Vagina (tissue), 2 donors: ENCODE data around the gene LNX2. TPM values are rescaled to one million over a fixed set of nuclear protein-coding genes. Genes with fewer than 3 reads are reported as not detected.

Experiments
- DNase-seq, 2 donors: peaks; one replicate each; pipeline ENCODE4 v3.0.0-alpha.2; 2017; ENCODE audit errors: extremely low spot score in 2 of 2
- H3K27ac ChIP-seq: fragments of 200-600 bp; sonication (generic); one replicate; pipeline ENCODE4 v1.5.1; 2019
- H3K27me3 ChIP-seq: fragments of 200-600 bp; sonication (generic); one replicate; pipeline ENCODE4 v1.5.1; 2019
- H3K36me3 ChIP-seq, 2 donors: fragments of 200-600 bp; sonication (generic); one replicate each; pipeline ENCODE4 v1.5.1; 2017 to 2019
- H3K4me1 ChIP-seq: fragments of 200-600 bp; sonication (generic); one replicate; pipeline ENCODE4 v1.5.1; 2019
- H3K4me3 ChIP-seq, 2 donors: fragments of 200-600 bp; sonication (generic); 1 replicate in 1 of 2; 2 replicates in 1 of 2; pipeline ENCODE4 v1.5.1; 2016 to 2019
- H3K9me3 ChIP-seq: fragments of 200-600 bp; sonication (generic); one replicate; pipeline ENCODE4 v1.5.1; 2019
- POLR2A ChIP-seq, 2 donors: fragments of 450-650 bp; IDR thresholded peaks; one replicate each; pipeline ENCODE4 v1.6.1; 2017; ENCODE audit warnings: antibody characterized with exemption in 2 of 2, mild to moderate bottlenecking in 2 of 2, moderate library complexity in 2 of 2
- POLR2AphosphoS5 ChIP-seq, 2 donors: sonication (generic); formaldehyde crosslinking; IDR thresholded peaks; one replicate each; pipeline ENCODE4 v1.9.0; 2017; ENCODE audit warnings: antibody characterized with exemption in 2 of 2, mild to moderate bottlenecking in 2 of 2, low read depth in 1 of 2; ENCODE audit not compliant: insufficient read depth in 1 of 2
- intact Hi-C: fragments of 100-400 bp; cut with DNase I; formaldehyde crosslinking; loops from one replicate; pipeline ENCODE4 v1.15.1; 2023
- total RNA-seq: library from RNA; depleted of rRNA; stranded (reverse); fragments of >200 nt; gene quantifications from one replicate; pipeline ENCODE4 v1.2.3, GENCODE V29; 2016
- TF ChIP-seq, protein P1 (sequence below), 3 experiments: fragments of 450-650 bp in 2 of 3; fragments of 200-600 bp in 1 of 3; sonication (generic) in 1 of 3; IDR thresholded peaks; one replicate each; pipeline ENCODE4 v1.5.1; 2017 to 2019; ENCODE audit warnings: antibody characterized with exemption in 3 of 3, mild to moderate bottlenecking in 2 of 3, moderate library complexity in 2 of 3

Gene LNX2
- total RNA-seq, result 12.0 TPM

DNA sequence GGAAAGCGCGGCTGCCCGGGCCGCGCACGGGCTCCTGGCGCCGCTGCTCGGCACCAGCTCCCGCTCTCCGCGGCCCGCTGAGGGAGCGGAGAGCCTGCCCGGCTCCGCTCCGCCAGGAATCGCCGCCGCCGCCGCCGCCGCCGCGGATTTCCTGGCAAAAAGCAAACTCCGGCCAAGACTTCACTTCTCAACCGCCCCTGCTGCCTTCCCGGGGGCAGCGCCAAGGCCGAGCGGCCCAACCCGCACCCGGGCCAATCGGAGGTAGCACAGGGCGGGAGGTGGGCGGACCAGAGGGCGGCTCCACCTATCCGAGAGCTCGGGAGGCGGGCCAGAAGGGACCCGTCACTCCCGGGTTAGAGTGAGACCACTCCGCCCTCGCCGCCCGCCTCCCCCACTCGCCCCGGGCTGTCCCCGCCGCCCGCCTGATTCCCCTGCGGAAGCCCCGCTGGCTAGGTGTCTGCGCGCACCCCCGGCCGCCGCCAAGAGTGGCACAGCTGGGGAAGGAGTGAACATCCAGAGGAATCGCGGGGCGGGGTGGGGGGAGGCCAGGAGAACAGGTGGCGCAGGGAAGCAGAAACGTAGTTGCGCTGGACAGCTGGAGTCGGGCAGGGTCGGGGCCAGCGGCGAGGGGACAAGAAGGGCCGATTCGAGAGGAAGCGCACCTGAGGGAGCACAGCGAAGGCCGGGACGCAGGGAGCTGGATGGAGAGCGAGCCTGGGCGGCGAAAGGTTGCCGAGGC is at the start of gene LNX2:
LNX2 (minus strand) TSS at position 153 of the 739 bp plus-strand sequence. CDS start 38,826 bp downstream, outside the sequence.
- TF ChIP-seq POLR2AphosphoS5 (IDR thresholded peaks at IDR 0.05; ENCODE audit: insufficient read depth in 1 of 2, low read depth in 1 of 2) (peak; percentile 66 to 92), POLR2A (IDR thresholded peaks at IDR 0.05) (peak; percentile 31 to 69)
- TF ChIP-seq, protein P1, sequence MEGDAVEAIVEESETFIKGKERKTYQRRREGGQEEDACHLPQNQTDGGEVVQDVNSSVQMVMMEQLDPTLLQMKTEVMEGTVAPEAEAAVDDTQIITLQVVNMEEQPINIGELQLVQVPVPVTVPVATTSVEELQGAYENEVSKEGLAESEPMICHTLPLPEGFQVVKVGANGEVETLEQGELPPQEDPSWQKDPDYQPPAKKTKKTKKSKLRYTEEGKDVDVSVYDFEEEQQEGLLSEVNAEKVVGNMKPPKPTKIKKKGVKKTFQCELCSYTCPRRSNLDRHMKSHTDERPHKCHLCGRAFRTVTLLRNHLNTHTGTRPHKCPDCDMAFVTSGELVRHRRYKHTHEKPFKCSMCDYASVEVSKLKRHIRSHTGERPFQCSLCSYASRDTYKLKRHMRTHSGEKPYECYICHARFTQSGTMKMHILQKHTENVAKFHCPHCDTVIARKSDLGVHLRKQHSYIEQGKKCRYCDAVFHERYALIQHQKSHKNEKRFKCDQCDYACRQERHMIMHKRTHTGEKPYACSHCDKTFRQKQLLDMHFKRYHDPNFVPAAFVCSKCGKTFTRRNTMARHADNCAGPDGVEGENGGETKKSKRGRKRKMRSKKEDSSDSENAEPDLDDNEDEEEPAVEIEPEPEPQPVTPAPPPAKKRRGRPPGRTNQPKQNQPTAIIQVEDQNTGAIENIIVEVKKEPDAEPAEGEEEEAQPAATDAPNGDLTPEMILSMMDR (IDR thresholded peaks at IDR 0.05), result no peak
- H3K27ac ChIP-seq, result peak within 1 kb of the TSS; percentile 98
- DNase-seq, result peak; percentile 98
- intact Hi-C loops, result no loop called here
- H3K9me3 ChIP-seq, result no peaks in the 10 kb centered on the region
- no peaks in the 10 kb centered on the region for H3K27me3 ChIP-seq
- peak within 1 kb of the TSS; percentile 67 to 96 for H3K4me3 ChIP-seq
- H3K36me3 ChIP-seq, result peaks cover 0 to 4% of the 10 kb centered on the region in 2 donors
- H3K4me1 ChIP-seq, result peaks cover 55% of the 10 kb centered on the region

DNA sequence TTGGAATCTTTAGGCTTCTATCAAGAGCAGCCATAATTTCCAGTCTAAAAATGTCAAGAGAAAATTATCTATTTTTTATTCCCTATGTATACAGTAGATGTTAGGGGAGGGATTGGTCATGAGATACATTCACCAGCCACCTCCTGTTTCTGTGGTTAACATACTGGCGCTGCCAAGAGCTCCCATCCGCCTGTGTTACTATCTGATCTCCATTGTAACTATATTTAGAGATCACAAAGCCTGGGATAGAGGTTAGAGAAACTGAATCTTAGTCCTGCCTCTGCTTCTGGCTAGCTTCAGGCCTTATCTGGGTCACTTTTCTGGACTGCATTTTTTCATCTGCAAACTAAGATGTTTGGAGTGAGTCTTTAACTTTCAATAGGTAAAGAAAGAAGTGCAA is 47.6 kb upstream of the LNX2 start:
- TF ChIP-seq POLR2AphosphoS5 (IDR thresholded peaks at IDR 0.05; ENCODE audit: insufficient read depth in 1 of 2, low read depth in 1 of 2) (no peak), POLR2A (IDR thresholded peaks at IDR 0.05) (no peak)
- TF ChIP-seq, protein P1 (IDR thresholded peaks at IDR 0.05), result no peak
- H3K4me1 ChIP-seq, result no peaks in the 10 kb centered on the region
- DNase-seq, result no peak
- peaks cover 0 to 16% of the 10 kb centered on the region in 2 donors for H3K36me3 ChIP-seq
- intact Hi-C loops, result no loop called here
- no peaks in the 10 kb centered on the region for H3K27me3 ChIP-seq
- H3K27ac ChIP-seq, result no peak overlapping the region
- no peaks in the 10 kb centered on the region for H3K9me3 ChIP-seq
- no peak overlapping the region for H3K4me3 ChIP-seq

DNA sequence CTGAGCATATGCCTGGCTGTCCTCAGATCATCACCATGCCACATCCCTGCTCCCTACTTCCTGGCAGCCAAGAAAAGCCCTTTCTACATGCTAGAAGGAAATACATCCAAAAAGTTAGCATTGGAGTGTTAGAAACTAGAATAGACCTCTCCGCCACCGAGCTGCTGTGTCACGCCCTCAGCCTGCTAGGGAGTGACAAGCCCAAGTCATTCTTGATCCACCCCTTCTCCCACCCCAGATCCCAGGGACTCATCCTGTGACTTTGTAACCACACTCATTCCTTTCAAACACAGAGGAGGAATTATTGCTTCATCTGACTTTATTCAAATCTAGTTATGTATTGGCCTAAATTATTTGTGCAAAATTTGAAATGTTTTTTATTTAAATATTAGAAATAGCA is 46.6 kb upstream of the LNX2 start:
- no peak for DNase-seq
- no peaks in the 10 kb centered on the region for H3K27me3 ChIP-seq
- H3K4me1 ChIP-seq, result no peaks in the 10 kb centered on the region
- H3K36me3 ChIP-seq, result peaks cover 0 to 16% of the 10 kb centered on the region in 2 donors
- intact Hi-C loops, result no loop called here
- TF ChIP-seq POLR2A (IDR thresholded peaks at IDR 0.05) (no peak), POLR2AphosphoS5 (IDR thresholded peaks at IDR 0.05; ENCODE audit: insufficient read depth in 1 of 2, low read depth in 1 of 2) (no peak)
- TF ChIP-seq, protein P1 (IDR thresholded peaks at IDR 0.05), result no peak
- no peak overlapping the region for H3K27ac ChIP-seq
- no peaks in the 10 kb centered on the region for H3K9me3 ChIP-seq
- no peak overlapping the region for H3K4me3 ChIP-seq

DNA sequence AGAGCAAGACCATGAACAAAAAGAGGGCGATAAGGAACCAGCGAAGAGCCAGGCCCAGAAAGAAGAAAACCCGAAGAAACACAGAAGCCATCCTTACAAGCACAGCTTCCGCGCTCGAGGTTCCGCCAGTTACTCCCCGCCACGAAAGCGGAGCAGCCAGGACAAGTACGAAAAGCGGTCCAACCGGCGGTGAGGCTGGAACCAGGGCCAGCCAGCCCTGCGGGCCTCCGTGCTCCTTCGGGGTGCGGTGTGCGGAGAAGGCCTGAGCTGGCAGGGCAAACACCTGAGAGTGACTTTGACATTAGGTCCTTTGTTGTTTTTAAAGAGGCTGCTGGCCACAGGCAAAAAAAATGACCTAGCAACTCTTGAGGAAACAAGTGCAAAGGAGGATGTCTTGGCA is 45.4 kb upstream of the LNX2 start:
- no peak for DNase-seq
- intact Hi-C loops, result no loop called here

More for the DNA sequence above, 45.4 kb upstream of the LNX2 start:
- no peaks in the 10 kb centered on the region for H3K4me1 ChIP-seq
- no peak overlapping the region for H3K27ac ChIP-seq
- TF ChIP-seq, protein P1 (IDR thresholded peaks at IDR 0.05), result no peak
- TF ChIP-seq POLR2AphosphoS5 (IDR thresholded peaks at IDR 0.05; ENCODE audit: insufficient read depth in 1 of 2, low read depth in 1 of 2) (no peak), POLR2A (IDR thresholded peaks at IDR 0.05) (no peak)
- H3K36me3 ChIP-seq, result peaks cover 0 to 16% of the 10 kb centered on the region in 2 donors
- no peaks in the 10 kb centered on the region for H3K9me3 ChIP-seq
- no peaks in the 10 kb centered on the region for H3K27me3 ChIP-seq
- H3K4me3 ChIP-seq, result no peak overlapping the region
